Right lung (tissue), 5 donors: Measurements from ENCODE around the gene NKTR. TPM values are rescaled to one million over a fixed set of nuclear protein-coding genes. Genes with fewer than 3 reads are reported as not detected.

Experiments used
- DNase-seq, 2 donors: peaks; one replicate each; pipeline ENCODE4 v3.0.0-alpha.2; 2013
- polyA plus RNA-seq, 5 donors: library from polyadenylated mRNA; unstranded; fragments of 120-200 nt; gene quantifications; one replicate each; pipeline versions ENCODE4 v1.2.1 to v1.2.3, GENCODE V29; 2013; ENCODE audit warnings: inconsistent platforms in 1 of 5, low replicate concordance in 1 of 5; ENCODE audit not compliant: insufficient read length in 5 of 5, insufficient read depth in 1 of 5

NKTR gene
- polyA plus RNA-seq, 5 donors, result 135 to 268 (median 223) TPM

- no peak for DNase-seq
Observed at GRCh38 chr3:42692667-42693529, 92.4 kb downstream of the NKTR start.

- DNase-seq, result no peak
Observed at GRCh38 chr3:42693530-42693930, 93.0 kb downstream of the NKTR start.

- DNase-seq, result no peak
Observed at GRCh38 chr3:42694366-42694765, 93.9 kb downstream of the NKTR start.

DNA sequence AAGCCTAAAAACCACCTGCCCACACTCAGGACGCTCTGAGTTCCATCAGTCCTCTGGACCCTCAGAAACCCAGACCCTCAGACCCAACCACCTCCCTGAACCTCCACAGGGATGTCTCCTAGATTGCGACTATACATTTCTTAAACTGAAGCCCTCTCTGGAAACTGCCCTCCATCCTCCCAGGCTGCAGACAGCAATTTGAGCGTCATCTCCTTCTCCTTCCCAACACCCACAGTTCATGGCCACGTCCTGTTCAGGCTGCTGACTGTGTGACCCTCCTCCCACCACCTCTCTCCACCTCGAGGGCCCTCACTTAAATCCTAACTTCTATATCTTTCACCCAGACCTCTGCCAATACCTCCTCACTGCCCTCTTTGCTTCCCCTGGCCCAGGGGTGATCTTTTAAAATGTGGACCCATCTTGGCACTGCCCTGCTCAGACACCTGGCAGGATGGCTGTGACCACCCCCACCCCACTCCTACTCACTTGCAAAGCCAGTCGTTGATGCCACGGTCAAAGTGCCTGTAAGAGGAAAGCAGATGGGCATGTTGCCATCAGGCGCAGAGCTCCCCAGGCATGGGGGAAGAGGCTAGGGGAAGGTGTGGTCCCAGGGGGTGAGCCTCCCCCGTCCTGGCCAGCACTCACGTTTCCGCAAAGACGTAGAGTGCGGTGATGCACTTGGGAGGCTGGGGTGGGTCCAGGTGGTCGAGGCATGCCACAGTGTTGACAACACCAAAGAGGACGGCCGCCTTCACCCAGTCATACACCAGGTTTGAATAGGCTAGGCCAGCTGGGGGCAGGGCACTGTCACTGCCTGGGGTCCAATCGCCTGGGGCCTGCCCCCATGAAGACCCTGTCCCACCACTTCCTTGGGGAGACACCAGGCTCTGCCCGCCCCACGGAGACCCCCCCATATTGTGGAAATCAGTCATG lies 96.1 kb downstream of the NKTR start:
- DNase-seq, result no peak

GRCh38 chr3:42697289-42698051 lies 97.0 kb downstream of the NKTR start:
- no peak for DNase-seq

Other genes with a start within 250 kb of the NKTR start
- not detected for gene LYZL4, start 190.1 kb upstream of the NKTR start, polyA plus RNA-seq
- 10 to 100 TPM in 2 of 5 donors, 1 to 10 TPM in 3; 7.8 to 12.6 (median 9.2) TPM for gene VIPR1, start 98.0 kb upstream of the NKTR start, polyA plus RNA-seq
- 10 to 100 TPM; 37.1 to 51.6 (median 43.3) TPM for gene SEC22C, start 18.7 kb upstream of the NKTR start, polyA plus RNA-seq
- 10 to 100 TPM; 23.7 to 31.8 (median 27.8) TPM for gene SS18L2, start 9.8 kb upstream of the NKTR start, polyA plus RNA-seq
- gene ZBTB47, start 53.0 kb downstream of the NKTR start, polyA plus RNA-seq, result 10 to 100 TPM; 10.0 to 17.3 (median 13.1) TPM
- 1 to 10 TPM in 1 of 5 donors, not detected in 4; 6.6 TPM for gene KLHL40, start 84.9 kb downstream of the NKTR start, polyA plus RNA-seq
- gene HHATL, start 102.1 kb downstream of the NKTR start, polyA plus RNA-seq, result 1 to 10 TPM in 3 of 5 donors, under 1 TPM in 1, not detected in 1; 0.84 to 3.0 (median 1.6) TPM
- 1 to 10 TPM; 1.7 to 2.9 (median 2.4) TPM for gene CCDC13, start 172.6 kb downstream of the NKTR start, polyA plus RNA-seq
- 100 to 1,000 TPM in 3 of 5 donors, 10 to 100 TPM in 2; 83.8 to 109 (median 106) TPM for gene HIGD1A, start 203.8 kb downstream of the NKTR start, polyA plus RNA-seq
- 1 to 10 TPM in 4 of 5 donors, under 1 TPM in 1; 0.99 to 2.4 (median 1.7) TPM for gene ACKR2, start 208.8 kb downstream of the NKTR start, polyA plus RNA-seq